Measurements from ENCODE around the gene AMIGO2. TPM values are rescaled to one million over a fixed set of nuclear protein-coding genes. Genes with fewer than 3 reads are reported as not detected.

Gene AMIGO2
- total and polyA plus RNA-seq, 2 experiments from 2014 or later = 1.8 to 3.8 TPM

GRCh38 chr12:47029903-47030302, 49.9 kb downstream of the AMIGO2 start:
- H3K4me3 ChIP-seq = no peak overlapping the region
- Mint-ChIP-seq H3K27ac (no peak overlapping the region), H3K27me3 (ENCODE audit: insufficient read depth, low read depth, poor library complexity) (no peaks in the 10 kb centered on the region), H3K4me1 (peaks cover 16% of the 10 kb centered on the region), H3K36me3 (ENCODE audit: low read depth) (no peaks in the 10 kb centered on the region), H3K9me3 (no peaks in the 10 kb centered on the region), H3K4me3 (no peak overlapping the region)
- ATAC-seq (no peak), DNase-seq (ENCODE audit: low spot score) (no peak)
- no peaks in the 10 kb centered on the region for H3K79me2 ChIP-seq (replicated peaks; ENCODE audit: insufficient read depth)
- no peaks in the 10 kb centered on the region for H4K20me1 ChIP-seq (replicated peaks; ENCODE audit: insufficient read depth)
- H2AFZ ChIP-seq = no peak overlapping the region
- H3K27me3 ChIP-seq (ENCODE audit: insufficient read depth) = no peaks in the 10 kb centered on the region
- H3K36me3 ChIP-seq (ENCODE audit: insufficient read depth) = no peaks in the 10 kb centered on the region
- H3K4me2 ChIP-seq = no peak overlapping the region
- no peaks in the 10 kb centered on the region for H3K9me2 ChIP-seq (ENCODE audit: insufficient read depth)
- H3K27ac ChIP-seq (ENCODE audit: low read depth) = no peak overlapping the region
- H3K4me1 ChIP-seq (ENCODE audit: insufficient read depth) = peaks cover 17% of the 10 kb centered on the region
- H3F3A ChIP-seq (replicated peaks; ENCODE audit: low read depth) = no peaks in the 10 kb centered on the region
- TF ChIP-seq, protein P1, sequence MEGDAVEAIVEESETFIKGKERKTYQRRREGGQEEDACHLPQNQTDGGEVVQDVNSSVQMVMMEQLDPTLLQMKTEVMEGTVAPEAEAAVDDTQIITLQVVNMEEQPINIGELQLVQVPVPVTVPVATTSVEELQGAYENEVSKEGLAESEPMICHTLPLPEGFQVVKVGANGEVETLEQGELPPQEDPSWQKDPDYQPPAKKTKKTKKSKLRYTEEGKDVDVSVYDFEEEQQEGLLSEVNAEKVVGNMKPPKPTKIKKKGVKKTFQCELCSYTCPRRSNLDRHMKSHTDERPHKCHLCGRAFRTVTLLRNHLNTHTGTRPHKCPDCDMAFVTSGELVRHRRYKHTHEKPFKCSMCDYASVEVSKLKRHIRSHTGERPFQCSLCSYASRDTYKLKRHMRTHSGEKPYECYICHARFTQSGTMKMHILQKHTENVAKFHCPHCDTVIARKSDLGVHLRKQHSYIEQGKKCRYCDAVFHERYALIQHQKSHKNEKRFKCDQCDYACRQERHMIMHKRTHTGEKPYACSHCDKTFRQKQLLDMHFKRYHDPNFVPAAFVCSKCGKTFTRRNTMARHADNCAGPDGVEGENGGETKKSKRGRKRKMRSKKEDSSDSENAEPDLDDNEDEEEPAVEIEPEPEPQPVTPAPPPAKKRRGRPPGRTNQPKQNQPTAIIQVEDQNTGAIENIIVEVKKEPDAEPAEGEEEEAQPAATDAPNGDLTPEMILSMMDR (conservative IDR thresholded peaks at IDR 0.05; ENCODE audit: low read depth in 2 of 2) = no peak
- TF ChIP-seq ZNF114 (CRISPR knock-in tag; IDR thresholded peaks at IDR 0.05) = no peak
- TF ChIP-seq POLR2AphosphoS5 (IDR thresholded peaks at IDR 0.05; ENCODE audit: low read depth) = no peak
- TF ChIP-seq, protein P2, sequence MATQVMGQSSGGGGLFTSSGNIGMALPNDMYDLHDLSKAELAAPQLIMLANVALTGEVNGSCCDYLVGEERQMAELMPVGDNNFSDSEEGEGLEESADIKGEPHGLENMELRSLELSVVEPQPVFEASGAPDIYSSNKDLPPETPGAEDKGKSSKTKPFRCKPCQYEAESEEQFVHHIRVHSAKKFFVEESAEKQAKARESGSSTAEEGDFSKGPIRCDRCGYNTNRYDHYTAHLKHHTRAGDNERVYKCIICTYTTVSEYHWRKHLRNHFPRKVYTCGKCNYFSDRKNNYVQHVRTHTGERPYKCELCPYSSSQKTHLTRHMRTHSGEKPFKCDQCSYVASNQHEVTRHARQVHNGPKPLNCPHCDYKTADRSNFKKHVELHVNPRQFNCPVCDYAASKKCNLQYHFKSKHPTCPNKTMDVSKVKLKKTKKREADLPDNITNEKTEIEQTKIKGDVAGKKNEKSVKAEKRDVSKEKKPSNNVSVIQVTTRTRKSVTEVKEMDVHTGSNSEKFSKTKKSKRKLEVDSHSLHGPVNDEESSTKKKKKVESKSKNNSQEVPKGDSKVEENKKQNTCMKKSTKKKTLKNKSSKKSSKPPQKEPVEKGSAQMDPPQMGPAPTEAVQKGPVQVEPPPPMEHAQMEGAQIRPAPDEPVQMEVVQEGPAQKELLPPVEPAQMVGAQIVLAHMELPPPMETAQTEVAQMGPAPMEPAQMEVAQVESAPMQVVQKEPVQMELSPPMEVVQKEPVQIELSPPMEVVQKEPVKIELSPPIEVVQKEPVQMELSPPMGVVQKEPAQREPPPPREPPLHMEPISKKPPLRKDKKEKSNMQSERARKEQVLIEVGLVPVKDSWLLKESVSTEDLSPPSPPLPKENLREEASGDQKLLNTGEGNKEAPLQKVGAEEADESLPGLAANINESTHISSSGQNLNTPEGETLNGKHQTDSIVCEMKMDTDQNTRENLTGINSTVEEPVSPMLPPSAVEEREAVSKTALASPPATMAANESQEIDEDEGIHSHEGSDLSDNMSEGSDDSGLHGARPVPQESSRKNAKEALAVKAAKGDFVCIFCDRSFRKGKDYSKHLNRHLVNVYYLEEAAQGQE (IDR thresholded peaks at IDR 0.05; ENCODE audit: unreplicated experiment) = no peak
- no peak for TF ChIP-seq CREB1 (CRISPR knock-in tag; IDR thresholded peaks at IDR 0.05; ENCODE audit: low read depth)
- TF ChIP-seq JUNB (IDR thresholded peaks at IDR 0.05; ENCODE audit: unreplicated experiment) = no peak
- no peak for TF ChIP-seq NANOG (IDR thresholded peaks at IDR 0.05; ENCODE audit: borderline replicate concordance)
- no peak for TF ChIP-seq ETS1 (IDR thresholded peaks at IDR 0.05)
- no peak for TF ChIP-seq STAT1 (IDR thresholded peaks at IDR 0.05; ENCODE audit: unreplicated experiment)
- no peak for TF ChIP-seq EZH2phosphoT487 (IDR thresholded peaks at IDR 0.05; ENCODE audit: unreplicated experiment)
- no peak for TF ChIP-seq EZH2 (IDR thresholded peaks at IDR 0.05; ENCODE audit: low read depth, unreplicated experiment)
- TF ChIP-seq ZNF462 (CRISPR knock-in tag; IDR thresholded peaks at IDR 0.05) = no peak
- TF ChIP-seq ZNF331 (CRISPR knock-in tag; IDR thresholded peaks at IDR 0.05; ENCODE audit: low read depth) = no peak
